OCI-LY7 (cell line): ENCODE results near the gene CCDC194.

Experiments
- CTCF ChIP-seq: fragments of 200-600 bp; sonication (generic); conservative IDR thresholded peaks from 2 replicates; pipeline ENCODE4 v1.5.1; 2014; ENCODE audit warnings: mild to moderate bottlenecking, antibody characterized with exemption, low read length, moderate library complexity, mixed read lengths
- EZH2phosphoT487 ChIP-seq: fragments of 200-600 bp; sonication (generic); IDR thresholded peaks from 2 replicates; pipeline ENCODE4 v1.6.1; 2018; ENCODE audit warnings: low read depth, borderline replicate concordance, mild to moderate bottlenecking, mixed run types, antibody characterized with exemption, low read length, moderate library complexity, mixed read lengths

- TF ChIP-seq CTCF (no peak), EZH2phosphoT487 (no peak)
Observed at GRCh38 chr19:17420475-17420924, 26.5 kb upstream of the CCDC194 start.
